Gastroesophageal sphincter (tissue), 3 donors: ENCODE data around the gene TRIM17.

ENCODE experiments used
- EP300 ChIP-seq: sonication (generic); formaldehyde crosslinking; IDR thresholded peaks from one replicate; pipeline ENCODE4 v1.6.1; 2017; ENCODE audit warnings: antibody characterized with exemption, mild to moderate bottlenecking
- POLR2A ChIP-seq, 2 donors: fragments of 450-650 bp; IDR thresholded peaks; one replicate each; pipeline ENCODE4 v1.6.1; 2017; ENCODE audit warnings: antibody characterized with exemption in 2 of 2, mild to moderate bottlenecking in 2 of 2, moderate library complexity in 1 of 2
- POLR2AphosphoS5 ChIP-seq: sonication (generic); formaldehyde crosslinking; IDR thresholded peaks from one replicate; pipeline ENCODE4 v1.6.1; 2017; ENCODE audit warnings: antibody characterized with exemption
- TF ChIP-seq, protein P1 (sequence below), 4 experiments: fragments of 200-600 bp in 2 of 4; fragments of 450-650 bp in 2 of 4; sonication (generic) in 1 of 4; IDR thresholded peaks; one replicate each; pipeline ENCODE4 v1.5.1; 2017 to 2019; ENCODE audit warnings: antibody characterized with exemption in 4 of 4, mild to moderate bottlenecking in 2 of 4, moderate library complexity in 2 of 4

DNA sequence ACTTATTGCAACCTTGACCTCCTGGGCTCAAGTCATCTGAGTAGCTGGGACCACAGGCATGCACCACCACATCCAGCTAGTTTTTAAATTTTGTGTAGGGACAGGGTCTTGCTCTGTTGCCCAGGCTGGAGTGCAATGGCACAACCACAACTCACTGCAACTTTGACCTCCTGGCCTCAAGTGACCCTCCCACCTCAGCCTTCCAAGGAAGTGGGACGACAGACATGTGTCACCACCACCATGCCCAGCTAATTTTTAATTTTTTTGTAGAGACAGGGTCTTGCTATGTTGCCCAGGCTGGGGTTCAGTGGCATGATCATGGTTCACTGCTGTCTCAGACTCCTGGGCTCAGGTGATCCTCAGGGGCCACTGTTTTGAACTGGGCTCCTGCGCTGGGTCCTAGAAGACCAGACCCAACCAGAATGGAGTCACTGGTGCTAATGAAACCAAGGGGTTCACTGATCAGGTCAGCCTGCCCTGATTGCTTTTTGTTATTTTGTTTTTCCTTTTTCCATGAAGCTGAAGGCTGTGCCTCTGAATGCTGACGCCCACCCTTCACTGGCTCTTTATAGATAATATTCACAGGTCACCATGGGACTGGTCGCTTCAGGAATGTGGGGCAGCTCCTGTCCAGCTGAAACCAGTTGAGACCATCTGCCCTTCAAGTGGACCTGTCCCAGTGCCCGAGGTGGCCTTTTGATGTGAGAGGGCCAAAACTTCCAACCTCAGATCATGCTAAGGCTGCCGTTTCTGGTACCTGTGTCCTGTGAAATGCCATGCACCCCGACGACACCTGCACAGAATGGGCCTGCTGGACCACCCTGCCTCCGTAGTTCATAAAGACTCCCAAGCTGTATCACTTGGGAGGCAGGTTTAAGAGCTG, 4.9 kb downstream of the TRIM17 start:
- TF ChIP-seq, protein P1, sequence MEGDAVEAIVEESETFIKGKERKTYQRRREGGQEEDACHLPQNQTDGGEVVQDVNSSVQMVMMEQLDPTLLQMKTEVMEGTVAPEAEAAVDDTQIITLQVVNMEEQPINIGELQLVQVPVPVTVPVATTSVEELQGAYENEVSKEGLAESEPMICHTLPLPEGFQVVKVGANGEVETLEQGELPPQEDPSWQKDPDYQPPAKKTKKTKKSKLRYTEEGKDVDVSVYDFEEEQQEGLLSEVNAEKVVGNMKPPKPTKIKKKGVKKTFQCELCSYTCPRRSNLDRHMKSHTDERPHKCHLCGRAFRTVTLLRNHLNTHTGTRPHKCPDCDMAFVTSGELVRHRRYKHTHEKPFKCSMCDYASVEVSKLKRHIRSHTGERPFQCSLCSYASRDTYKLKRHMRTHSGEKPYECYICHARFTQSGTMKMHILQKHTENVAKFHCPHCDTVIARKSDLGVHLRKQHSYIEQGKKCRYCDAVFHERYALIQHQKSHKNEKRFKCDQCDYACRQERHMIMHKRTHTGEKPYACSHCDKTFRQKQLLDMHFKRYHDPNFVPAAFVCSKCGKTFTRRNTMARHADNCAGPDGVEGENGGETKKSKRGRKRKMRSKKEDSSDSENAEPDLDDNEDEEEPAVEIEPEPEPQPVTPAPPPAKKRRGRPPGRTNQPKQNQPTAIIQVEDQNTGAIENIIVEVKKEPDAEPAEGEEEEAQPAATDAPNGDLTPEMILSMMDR (IDR thresholded peaks at IDR 0.05) = no peak
- TF ChIP-seq POLR2A (IDR thresholded peaks at IDR 0.05) (no peak), EP300 (no peak), POLR2AphosphoS5 (no peak)
